SHP77 (cell line): ENCODE data around the gene TNPO3.
"Not testable (repeated sequence)": the region's sequence is repeated elsewhere in the genome, so short reads cannot be mapped to it uniquely, and the experiment has no call there.

Experiments used
- DNase-seq, 2 experiments: peaks; one replicate each; lab custom pipeline; 2025; lab: John Stamatoyannopoulos, UW

TNPO3 gene

DNA sequence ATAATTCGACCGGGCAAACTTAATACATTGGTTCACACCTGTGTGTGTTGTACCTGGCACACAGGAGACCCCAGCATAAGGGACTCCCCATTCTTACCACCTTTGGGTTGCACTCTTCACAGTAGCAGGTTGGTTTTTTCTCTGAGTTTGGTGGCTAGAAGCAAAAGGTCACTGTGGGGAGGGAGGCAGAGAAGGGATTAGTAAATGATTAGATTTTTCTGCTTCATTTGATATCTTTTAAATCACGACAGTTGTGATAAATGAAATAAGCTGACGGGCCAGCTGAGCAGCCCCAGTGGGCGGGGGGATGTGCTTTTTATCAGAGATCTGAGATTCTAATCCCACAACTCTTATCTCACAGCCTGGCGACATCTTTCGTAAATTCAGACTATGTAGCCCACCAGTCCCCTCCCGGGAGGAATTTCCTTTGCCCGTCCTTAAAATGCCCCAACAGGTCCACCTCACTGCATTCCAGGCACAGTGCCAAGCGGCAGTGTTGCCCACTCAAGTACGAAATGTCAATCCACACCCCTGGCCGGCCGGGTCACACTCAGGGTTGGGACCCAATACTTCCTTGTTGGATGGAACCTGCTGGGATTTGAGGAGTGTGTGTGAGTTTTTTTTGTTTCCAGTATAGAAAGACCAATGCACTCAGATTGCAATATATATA is 133.9 kb downstream of the TNPO3 start:
- DNase-seq = no peak

DNA sequence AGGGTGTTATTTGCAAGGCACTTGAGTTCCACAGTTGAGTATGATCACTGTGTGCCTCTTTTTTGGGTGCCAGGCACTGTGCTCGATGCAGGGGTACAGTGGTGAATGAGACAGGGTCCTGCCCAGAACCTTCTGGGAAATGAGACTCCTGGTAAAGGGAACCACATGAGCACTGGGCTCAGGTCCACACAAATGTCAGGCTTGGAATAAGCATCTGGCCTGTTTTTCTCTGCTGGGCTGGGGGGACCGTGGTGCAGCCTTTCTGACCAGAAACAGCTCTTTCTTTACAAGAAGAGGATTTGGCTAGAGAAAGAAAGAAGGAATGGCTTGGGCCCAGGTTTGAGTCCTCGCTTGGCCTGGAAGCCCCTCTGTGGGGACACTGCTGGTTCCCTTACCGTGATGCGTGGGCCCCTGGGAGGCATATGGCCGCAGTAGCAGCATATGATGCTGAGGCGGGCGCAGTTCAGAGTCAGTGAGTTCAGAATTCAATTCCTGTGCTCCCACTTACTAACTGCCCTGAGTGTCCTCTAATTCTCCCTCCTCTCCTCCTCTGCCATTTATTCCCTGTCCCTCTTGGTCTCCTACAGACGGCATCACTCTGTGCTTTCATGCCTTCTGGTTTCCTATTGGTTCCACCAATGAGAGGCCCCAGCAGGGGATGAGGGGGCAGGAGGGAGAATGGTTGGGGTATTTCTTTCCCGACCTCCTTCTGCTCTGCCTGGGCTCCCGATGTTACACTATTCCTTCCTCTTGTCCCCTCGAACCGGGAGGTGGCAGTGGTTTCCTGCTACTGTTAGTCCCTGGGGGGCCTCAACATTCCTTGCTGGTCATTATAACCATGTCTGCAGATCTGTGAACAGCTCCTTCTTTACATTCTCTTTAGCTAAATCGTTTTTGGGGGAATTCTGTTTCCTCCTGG is 134.8 kb downstream of the TNPO3 start:
- no peak for DNase-seq

DNA sequence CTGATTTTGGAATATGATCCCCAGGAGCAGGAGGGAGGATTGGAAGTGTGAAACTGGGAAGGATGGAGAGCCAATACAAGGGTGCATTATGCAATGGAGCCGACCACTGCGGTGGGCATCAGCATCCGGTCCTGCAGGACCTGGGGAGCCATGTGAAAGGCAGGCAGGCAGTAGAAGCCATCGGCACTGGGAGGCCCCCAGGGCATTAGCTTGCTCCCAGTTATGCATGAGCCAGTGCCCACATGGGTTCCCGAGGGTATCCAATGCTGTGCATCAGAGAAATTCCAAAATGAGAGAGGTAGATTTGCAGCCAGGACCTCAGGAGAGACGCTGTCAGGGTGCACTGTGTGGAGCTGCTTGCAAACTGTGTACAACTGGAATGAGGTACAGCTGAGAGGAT is 135.7 kb downstream of the TNPO3 start:
- no peak for DNase-seq

DNA sequence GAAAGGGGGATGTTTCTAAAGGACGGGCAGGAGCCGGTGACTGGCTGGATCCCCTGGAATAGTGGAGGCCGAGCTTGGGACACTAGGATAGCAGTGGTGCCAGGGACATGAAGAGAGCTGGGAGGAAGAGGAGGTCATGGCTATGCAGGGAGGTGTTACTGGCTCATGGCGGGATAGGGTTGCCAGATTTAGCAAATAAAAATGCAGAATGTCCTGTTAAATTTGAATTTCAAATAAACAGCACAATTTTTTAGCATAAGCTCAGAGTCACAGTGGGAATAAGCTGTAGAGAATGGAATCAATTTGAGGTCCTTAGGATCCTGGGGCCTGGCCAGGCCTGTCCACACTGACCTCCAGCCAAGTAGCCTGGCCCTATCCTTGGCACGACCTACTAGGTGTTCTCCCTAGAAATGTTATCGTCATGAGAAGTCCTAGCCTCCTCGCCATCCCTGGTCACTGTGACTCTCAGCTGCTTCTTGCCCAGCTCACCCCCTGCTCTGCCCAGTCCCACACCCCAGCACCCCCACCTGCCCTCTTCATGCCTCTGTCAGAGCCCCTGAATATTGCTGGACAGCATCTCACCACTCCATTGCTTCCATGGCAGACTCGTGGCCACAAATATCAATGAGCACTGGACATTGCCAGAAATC is 136.8 kb downstream of the TNPO3 start:
- DNase-seq = no peak

DNA sequence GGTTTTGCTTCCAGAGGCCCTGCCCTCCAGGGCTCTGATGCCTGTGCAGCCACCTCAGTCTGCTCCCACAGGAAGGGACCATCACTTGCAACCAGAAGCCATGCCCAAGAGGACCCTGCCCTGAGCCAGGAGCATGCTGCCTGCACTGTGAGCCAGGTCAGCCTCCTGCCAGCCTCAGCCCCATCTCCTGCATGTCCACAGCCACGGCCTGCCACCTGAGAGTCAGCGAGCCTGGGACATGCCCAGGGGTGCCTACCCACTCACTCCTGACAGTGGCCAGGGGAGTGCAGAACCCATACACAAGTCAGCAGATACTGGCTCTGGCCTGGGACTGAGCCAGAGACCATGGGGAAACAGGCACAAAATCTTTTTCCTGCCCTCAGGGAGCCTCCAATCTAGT is 137.8 kb downstream of the TNPO3 start:
- DNase-seq = no peak

DNA sequence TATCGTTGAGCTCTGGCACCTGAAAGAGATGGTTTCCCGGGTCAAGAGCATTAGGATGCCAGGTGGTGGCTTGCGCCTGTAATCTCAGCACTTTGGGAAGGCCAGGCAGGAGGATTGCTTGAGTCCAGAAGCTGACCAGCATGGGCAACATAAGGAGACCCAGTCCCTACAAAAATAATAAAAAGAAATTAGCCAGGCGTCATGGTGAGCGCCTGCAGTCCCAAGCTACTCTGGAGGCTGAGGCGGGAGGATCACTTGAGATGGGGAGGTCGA is 138.3 kb downstream of the TNPO3 start:
- DNase-seq = no peak

DNA sequence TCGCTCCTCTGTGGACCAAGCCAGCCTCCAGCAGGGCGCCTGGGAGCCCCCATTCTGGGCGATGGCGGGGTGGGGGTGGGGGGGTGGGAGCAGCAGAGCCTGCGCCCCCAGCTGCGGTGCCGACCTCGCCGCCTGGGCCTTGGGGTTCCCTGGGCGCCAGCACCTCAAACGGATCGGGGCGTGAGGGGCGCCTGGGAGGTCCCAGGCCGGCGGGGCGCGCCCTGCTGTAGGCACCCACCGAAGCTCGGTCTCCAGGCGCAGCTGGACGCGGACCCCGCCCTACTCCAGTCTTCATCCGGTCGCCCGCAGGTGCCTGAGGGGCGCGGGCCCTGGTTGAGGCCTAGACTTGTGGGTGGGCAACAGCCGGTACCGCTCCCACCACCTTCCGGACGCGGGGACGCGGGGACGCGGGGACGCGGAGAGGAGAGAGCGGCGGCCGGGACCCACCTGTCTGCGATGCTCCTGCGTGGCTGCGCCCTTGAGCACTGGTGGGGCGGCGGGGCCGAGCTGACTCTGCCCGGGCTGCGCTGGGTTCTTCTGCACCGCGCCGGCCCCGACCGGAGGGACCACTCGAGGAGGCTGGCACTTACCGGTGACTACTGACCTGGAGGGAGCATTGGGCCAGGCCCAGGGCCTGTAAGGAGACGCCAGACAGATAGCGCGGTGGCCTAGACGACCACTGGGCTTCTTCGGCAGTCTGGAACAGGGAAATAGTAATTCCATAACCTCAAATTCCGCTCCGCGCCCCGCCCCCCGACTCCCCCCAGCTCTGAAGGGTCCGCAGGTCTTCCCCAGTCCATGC is 138.9 kb downstream of the TNPO3 start:
- no peak for DNase-seq

DNA sequence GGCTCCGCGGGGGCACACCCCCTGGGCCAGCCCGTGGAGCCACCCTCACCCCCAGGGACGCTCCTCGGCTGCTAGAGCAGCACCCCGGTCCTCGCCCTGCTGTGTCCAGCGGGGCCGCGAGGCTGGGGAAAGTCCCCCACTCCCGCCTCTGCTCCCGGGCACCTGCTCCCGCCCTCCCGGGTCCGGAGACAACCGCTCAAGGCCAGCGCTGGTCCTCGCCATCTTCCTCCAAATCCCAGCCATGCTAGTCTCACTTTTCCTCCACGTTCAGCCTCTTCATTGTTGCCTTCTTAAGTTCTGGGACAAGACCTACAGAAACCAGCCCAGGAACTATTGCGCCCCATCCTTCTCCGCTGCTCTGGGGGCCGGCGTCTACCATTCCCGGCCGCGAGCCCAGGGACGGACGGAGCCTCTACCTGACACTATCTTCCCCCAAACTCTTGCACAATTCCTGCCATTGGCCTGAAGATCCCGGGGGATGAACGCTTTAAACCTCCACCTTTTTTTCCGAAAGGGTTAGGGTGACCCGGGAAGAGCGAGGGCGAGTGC is 139.6 kb downstream of the TNPO3 start:
- DNase-seq = no peak

DNA sequence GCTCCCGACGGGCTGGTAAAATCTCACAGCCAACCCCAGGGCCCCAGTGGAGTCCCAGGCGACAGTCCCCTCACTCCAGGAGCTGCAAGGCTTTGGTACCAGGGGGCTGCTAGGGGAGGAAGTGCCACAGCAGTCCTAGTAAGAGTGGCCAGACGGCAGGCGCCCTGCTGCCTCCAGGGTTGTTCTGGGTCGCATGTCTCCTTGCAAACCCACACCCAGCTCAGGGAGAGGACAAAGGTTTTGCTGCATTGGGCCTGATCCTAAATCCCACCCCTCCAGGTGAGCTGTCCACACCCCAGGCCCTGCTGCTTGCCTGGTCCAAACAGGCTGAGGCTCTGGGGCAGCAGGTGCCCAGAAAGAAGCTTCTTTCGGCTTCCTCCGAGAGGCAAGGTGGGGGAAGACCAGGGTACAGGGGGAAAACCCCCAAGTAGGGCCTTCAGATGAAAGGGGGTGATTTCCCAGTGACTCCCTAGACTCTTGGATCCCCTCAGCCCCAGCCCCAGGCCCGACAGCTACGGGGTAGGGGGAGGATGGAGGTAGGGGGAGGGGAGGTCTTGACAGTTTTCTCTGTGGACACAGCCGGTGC is 140.3 kb downstream of the TNPO3 start:
- DNase-seq = no peak

DNA sequence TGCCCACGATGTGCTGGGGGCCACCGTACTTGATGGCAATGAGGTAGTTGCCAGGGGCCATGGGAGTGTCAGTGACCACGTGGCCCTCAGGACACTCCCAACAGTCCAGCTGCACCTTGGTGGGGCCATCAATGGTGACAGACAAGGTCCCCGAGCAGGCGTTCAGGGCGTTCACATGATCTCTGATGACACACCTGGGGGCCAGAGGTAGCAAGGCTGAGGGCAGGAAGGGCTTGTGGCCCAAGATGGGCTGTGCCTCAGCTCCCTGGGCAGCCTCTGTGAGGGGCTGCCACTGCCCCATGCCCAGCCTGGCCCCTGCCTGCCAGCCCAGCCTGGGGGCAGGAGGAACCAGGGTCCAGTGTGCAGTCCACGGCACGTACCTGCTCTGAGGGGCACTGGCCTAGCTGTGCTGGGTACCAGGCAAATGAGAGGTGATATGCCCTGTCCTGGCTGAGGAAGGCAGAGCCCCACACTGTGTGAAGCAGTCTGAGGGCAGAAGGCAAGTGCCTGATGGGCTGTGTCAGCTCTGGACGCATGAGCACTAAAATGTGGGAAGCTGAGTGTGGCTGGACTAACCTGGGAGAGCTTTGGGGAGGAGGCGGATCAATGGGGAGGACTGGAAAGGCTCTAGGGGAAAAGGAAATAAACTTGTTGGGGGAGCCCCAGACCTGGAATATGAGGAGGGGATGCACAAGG is 140.9 kb downstream of the TNPO3 start:
- DNase-seq = no peak

DNA sequence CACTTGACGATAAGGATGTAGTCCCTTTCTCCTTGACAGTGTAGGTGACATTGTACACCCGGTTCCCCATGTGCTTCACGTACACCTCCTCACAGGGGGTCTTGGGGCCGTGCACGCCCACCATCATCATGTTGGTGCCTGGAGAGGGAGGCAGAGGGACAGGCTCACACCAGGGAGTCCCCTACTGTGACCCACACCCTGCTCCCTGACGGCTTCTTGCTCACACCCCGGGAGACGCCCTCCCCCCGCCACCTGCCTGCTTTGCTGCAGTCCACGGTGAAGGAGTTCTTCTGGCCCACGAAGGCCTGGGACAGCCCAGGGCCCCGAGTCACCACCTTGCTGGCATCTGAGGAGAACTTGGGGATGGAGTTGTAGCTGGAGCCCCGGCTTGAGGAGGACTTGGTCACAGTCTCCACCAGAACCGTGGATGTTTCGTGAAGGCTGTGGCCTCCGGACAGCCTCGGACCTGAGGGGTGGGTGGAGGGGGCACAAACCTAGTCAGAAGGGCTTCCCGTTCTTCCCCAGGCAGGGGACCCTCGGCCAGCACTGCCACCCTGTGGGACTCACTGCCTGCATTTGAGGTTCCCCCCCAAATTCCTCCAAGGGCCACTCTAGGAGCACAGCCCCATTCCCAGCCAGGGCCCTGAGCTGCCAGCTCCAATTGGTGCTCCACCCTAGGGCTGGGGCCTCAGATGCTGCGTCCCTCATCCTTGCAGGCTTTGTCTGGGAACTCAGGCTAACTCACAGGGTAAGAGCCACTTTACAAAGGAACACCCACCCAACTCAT is 142.0 kb downstream of the TNPO3 start:
- DNase-seq = not testable (repeated sequence)

DNA sequence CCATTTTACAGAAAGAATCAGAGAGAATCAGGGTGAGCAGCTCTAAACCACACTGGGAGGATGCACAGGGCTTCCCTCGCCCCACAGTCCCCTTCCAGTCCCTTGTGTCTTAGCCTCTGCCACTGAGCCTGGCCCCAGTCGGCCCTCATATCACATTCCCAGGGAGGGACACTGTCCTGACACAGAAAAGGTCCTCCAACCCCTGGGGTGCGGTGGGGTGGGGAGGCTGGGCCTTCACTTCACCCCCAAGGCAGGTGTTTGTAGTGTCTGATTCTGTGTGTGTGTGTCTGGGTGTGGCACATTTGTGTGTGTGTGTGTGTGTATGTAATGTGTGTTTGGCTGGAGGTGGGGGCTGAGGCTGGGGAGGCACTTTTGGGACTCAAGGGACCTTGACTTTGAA is 142.6 kb downstream of the TNPO3 start:
- DNase-seq = no peak

DNA sequence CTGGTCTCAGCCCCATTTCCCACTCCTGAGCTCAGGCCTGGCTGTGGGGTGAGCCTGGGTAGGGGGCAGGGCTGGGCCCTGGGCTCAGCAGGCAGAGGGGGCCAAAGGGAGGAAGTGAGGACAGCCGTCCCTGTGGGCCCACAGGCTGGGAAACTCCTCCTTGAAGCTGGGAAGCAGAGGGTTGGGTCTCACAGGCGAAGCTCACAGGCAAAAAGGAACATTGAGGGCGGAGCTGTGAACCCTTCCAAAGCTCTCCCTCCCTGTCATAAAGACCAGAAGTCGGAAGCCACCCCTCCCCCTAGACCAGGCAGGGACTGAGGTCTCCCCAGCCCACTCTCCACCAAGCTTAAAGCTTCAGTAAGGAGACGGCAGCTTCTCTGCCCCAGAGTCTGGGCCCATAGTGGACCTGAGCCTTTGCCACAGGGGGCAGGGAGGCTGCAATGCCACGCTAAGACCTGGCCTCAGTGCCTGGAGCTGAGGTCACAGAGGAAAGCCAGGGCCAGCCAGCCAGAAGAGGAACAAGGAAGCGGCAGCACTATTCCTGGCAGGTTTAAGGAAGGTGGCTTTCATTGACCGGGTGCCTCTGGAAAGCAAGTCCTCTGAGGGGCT is 143.4 kb downstream of the TNPO3 start:
- no peak for DNase-seq

DNA sequence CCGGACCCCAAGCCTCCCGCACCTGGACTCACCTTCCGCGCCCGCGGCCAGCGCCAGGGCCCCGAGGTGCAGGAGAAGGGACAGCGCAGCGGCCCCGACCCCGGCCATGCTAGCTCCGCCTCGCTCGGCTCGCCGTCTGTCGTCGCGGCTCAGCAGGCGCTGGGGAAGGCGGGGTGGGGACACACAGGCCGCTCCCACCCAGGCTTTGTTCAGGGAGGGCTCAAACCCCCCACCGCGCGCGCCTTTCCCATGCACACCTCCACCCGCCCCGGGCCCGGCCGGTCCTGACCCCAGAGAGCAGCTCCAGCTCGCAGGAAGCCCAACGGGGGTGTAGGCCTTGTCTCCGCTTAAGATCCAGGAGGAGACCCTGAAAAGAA is 144.4 kb downstream of the TNPO3 start, which contains the start of gene KCP:
TSS of gene KCP (minus strand) at position 141 of the 377 bp plus-strand sequence. CDS start at position 108, 33 bp downstream.
- DNase-seq = no peak

DNA sequence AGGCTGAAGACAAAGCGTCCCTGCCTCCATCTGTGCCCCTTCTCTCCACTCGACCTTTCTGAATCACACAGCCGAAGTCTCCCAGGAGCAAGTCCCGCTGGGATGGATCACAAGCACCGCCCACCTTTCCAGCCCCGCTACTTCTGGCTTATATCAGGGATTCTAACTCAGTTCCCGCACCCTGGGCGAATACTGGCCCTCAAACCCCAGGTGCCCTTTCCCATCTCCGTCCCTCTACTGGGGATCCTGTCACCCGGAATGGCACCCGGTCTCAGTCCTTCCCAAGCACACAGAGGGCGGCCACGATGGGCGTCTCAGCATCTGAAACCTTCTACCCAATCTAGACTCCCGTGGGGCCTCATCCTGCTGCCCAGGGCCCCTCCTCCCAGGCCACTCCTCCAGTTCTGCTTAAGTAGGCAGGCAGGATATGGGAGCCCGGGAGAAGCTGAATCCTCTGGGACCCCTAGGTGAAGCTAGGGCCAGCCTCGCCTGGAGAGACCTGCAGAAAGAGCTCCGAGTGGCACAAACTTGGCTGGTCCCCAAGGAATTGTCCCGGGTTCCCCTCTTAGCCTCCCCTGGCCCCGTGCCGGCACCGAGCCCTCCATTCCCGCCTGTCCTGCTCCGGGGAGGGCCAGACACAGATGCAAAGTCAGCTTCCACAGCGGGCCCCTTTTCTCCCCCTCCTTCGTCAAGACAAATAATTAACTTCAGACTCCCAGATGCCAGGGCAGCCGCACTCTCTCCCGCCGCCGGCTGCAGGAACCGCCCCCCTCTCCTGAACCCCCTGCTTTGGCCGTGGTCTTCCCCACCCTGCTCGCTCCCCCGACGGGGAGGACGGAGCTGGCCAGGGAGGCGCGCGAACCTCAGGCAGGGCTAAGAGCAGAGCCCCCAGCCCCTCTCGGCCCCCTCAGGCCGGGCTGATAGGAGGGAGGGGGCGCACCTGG is 145.0 kb downstream of the TNPO3 start:
- no peak for DNase-seq

DNA sequence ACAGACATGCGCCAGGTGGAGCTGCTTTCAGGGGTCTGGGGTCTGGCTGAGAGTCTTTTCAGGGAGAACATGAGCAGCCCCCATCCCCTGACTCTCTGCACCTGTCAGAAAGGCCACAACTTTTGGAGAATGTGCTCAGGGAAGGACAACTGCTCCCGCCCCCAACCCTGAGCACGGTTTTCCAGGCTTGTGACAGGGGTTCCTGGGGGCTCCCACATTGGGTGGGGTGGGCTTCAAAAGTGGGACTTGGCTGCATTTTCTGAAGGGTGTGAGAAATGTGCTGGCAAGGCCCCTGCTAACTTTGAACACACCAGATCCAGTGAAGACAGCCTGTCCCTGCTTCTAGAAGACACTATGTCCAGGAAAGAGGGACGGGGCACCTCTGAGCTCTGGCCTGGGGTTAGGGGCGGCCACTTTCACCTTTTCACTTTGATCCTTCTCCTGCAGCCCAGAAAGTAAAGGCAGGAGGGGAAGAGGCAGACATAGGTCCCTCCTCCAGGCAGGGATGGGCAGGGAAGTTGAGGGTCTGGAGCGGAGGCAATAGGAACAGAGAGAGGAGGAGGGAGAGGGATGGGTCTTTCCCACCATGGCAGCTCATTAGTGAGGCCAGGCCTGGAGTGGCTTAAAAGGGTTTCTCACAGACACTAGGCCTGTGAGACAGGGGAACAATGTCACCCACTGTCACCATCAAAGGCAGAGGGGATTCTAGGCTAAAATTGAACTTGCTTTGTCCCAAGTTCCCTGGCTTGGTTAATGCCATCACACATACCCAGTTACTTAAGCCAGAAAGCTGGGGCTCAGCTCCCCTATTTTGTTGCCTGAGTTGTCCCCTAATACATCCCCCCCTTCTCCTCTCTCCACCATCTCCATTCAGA is 145.9 kb downstream of the TNPO3 start:
- no peak for DNase-seq

DNA sequence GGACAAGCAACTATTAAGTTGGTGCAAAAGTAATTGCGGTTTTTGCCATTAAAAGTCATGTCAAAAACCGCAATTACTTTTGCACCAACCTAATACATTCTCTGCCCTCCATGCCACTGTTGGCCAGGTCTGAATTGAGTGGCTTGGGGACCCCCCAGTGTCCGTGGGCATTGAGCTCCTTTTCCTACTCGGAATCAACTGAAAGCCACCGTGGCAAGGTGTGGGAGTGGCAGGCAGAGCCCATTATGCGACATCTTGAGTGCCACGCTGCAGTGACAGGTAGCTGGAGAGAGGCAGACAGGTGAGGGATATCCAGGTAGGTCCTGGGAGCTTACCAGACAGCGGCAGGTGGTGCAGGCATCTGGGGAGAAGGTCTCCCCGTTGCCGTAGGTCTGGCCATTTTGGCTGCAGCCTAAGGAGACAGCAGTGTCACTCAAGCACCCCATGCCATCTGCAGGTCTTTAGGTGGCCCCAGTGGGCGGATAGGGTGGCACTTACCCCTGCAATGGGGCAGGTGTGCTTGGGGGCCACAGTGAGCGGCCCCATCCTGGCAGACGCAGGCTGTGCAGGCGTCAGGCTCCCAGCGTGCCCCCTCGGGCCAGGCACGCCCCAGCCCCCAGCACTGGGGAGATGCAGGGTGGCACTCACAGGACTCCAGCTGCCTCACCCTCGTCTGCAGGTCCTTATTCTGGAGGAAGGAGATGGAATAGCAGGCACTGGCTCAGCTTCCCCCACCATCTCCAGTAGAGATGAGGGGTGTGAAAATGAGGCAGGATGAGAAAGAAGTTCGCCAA is 147.9 kb downstream of the TNPO3 start:
- DNase-seq = no peak
